Cardiac muscle cell (in vitro differentiated cells and primary cell): Measurements from ENCODE around the gene REEP1. TPM values are rescaled to one million over a fixed set of nuclear protein-coding genes. Genes with fewer than 3 reads are reported as not detected.

Source experiments
- DNase-seq, 2 donors: peaks; one replicate each; pipeline versions ENCODE4 v3.0.0 to v3.0.0-alpha.2; 2010 to 2017; ENCODE audit warnings: low read depth in 1 of 2, low spot score in 1 of 2
- H3K27ac ChIP-seq: fragments of 200-600 bp; sonication (generic); 2 replicates; pipeline ENCODE4 v1.5.1; 2016
- H3K27me3 ChIP-seq: fragments of 200-600 bp; sonication (generic); 2 replicates; pipeline ENCODE4 v1.6.0; 2016; ENCODE audit warnings: control low read depth
- H3K36me3 ChIP-seq: fragments of 200-600 bp; sonication (generic); 2 replicates; pipeline ENCODE4 v1.5.1; 2016; ENCODE audit warnings: control low read depth
- H3K4me1 ChIP-seq: fragments of 200-600 bp; sonication (generic); 2 replicates; pipeline ENCODE4 v1.8.1; 2017; ENCODE audit warnings: low read depth, mild to moderate bottlenecking, mixed run types
- H3K4me3 ChIP-seq: fragments of 200-600 bp; sonication (generic); 2 replicates; pipeline ENCODE4 v1.5.1; 2016; ENCODE audit warnings: mild to moderate bottlenecking
- H3K9me3 ChIP-seq: fragments of 200-600 bp; sonication (generic); 2 replicates; pipeline ENCODE4 v1.5.1; 2017; ENCODE audit warnings: low read depth, mild to moderate bottlenecking, control low read depth
- polyA plus RNA-seq: library from polyadenylated mRNA; unstranded; fragments of >200 nt; fragmentation: Nextera tagmentation; extraction: Ambion mirVana; gene quantifications from 2 replicates; pipeline ENCODE4 v1.2.1, GENCODE V29; 2016
- total RNA-seq: library from RNA; depleted of rRNA; stranded (reverse); fragments of >200 nt; gene quantifications from 2 replicates; pipeline ENCODE4 v1.2.3, GENCODE V29; 2016
- TF ChIP-seq, protein P1 (sequence below): IDR thresholded peaks from 2 replicates; pipeline ENCODE4 v1.5.1; 2012; ENCODE audit warnings: low read depth, mild to moderate bottlenecking, low read length

Gene REEP1
- total and polyA plus RNA-seq, 2 experiments from 2014 or later: 14.6 to 19.3 TPM

- Histone ChIP-seq H3K36me3 (no peaks in the 10 kb centered on the region), H3K4me3 (no peak overlapping the region), H3K27me3 (no peaks in the 10 kb centered on the region), H3K4me1 (peaks cover 20% of the 10 kb centered on the region), H3K9me3 (no peaks in the 10 kb centered on the region), H3K27ac (no peak overlapping the region)
- TF ChIP-seq, protein P1, sequence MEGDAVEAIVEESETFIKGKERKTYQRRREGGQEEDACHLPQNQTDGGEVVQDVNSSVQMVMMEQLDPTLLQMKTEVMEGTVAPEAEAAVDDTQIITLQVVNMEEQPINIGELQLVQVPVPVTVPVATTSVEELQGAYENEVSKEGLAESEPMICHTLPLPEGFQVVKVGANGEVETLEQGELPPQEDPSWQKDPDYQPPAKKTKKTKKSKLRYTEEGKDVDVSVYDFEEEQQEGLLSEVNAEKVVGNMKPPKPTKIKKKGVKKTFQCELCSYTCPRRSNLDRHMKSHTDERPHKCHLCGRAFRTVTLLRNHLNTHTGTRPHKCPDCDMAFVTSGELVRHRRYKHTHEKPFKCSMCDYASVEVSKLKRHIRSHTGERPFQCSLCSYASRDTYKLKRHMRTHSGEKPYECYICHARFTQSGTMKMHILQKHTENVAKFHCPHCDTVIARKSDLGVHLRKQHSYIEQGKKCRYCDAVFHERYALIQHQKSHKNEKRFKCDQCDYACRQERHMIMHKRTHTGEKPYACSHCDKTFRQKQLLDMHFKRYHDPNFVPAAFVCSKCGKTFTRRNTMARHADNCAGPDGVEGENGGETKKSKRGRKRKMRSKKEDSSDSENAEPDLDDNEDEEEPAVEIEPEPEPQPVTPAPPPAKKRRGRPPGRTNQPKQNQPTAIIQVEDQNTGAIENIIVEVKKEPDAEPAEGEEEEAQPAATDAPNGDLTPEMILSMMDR: no peak
- DNase-seq: no peak
These were observed 112.6 kb downstream of the REEP1 start for GRCh38 chr2:86224645-86225355.

DNA sequence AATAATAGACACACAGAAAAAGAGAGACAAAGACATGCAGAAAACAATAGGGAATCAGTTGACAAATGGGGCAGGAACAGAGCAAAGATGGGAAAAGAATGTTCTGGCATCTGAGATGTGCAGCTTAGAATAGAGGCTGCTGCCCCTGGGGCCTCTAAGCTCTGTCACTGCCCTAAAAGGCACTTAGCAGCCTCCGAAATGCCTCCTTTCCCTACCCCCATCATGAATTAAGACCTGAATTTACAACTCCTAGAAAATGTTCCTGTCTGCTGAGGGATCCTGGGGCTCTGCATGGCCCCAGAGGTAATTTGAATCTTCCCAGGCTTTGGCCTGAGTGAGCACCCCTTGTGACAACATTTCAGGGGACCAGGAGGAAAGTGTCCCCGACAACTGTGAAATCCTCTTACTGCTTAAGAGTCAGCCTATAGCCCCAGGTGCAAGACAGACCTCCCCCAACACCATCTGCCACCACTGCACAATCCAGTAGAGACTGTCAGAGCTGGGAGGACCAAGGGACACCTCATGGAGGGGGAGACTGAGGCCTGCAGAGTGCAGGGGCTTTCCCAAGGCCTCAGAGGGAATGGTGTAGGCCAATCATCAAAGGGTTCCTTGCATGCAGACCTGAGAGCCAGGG, 113.4 kb downstream of the REEP1 start:
- peak overlapping the region; percentile 61 for H3K27ac ChIP-seq
- no peak for DNase-seq
- H3K36me3 ChIP-seq: no peaks in the 10 kb centered on the region
- TF ChIP-seq, protein P1: no peak
- no peak overlapping the region for H3K4me3 ChIP-seq
- H3K27me3 ChIP-seq: no peaks in the 10 kb centered on the region
- H3K9me3 ChIP-seq: no peaks in the 10 kb centered on the region
- peaks cover 20% of the 10 kb centered on the region for H3K4me1 ChIP-seq

DNA sequence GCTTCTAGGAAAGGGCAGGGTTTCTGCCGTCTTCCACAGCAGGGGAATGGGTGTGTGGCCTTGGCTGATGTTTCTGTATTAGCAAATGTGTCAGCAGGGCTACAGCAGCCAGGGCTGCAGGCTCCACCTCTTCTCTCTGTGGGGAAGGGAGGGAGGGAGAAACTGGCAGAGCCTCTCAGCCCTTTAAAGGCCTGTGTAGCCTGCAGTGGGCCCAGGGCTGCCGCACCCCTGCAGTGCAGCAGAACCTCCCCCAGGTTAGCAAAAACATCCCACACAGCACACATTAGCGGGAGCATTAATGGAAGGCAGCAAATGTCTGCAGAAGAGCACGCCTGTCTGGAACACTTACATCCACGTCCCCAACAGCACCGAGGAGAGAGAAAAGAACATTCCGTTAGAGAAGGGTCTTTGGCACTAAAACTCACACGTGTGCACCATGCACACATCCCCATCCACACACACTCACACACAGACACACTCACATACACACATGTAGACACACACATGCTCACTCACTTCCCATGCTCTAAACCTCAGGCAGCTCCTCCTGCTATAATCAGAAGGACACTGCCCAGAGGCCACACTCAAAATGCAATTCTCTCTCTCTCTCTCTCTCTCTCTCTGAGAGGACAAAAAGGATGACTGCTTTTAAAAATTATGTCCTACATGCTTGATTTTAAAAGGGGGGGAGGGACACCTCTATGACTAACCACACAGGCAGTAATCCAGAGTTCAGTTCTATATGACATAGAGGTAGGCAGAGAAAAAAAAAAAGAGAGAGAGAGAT, 114.1 kb downstream of the REEP1 start:
- H3K27ac ChIP-seq: peak overlapping the region; percentile 61
- DNase-seq: peak; percentile 66 to 72
- H3K9me3 ChIP-seq: no peaks in the 10 kb centered on the region
- H3K4me3 ChIP-seq: no peak overlapping the region
- no peaks in the 10 kb centered on the region for H3K27me3 ChIP-seq
- peaks cover 20% of the 10 kb centered on the region for H3K4me1 ChIP-seq
- H3K36me3 ChIP-seq: no peaks in the 10 kb centered on the region
- TF ChIP-seq, protein P1: no peak

DNA sequence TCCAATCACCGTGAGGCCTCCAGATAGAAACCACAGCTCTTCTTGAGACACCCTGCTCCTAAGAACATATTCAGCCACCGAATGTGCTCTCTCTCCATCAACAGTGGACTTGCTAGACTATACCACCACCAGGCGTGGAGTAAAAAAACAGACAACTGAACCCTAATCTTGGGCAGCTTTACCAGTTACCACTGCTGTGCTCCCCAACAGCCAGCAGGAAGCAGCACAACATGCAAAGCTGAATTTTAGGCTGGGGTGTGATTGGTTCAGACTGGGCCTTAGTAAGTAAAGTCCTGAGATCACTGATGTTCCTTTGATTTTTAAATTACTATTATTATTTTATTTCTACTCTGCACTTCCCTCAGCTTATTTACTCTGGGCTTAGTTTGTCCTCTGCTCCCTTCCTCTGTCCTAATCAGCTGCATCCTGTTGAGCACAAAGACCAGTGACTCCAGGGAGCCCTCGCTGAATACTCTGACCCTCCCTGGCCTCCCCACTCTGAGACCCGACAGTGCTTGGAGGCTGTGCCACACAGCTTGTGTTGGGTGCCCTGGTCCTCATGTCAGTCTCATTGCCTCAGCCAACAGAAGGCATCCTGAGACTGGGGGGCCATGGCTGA, 116.3 kb downstream of the REEP1 start:
- DNase-seq: peak; percentile 65 to 76
- H3K27ac ChIP-seq: no peak overlapping the region
- H3K4me1 ChIP-seq: peaks cover 20% of the 10 kb centered on the region
- no peak overlapping the region for H3K4me3 ChIP-seq
- H3K36me3 ChIP-seq: no peaks in the 10 kb centered on the region
- no peaks in the 10 kb centered on the region for H3K9me3 ChIP-seq
- H3K27me3 ChIP-seq: no peaks in the 10 kb centered on the region
- TF ChIP-seq, protein P1: peak; percentile 97

- H3K27me3 ChIP-seq: no peaks in the 10 kb centered on the region
- TF ChIP-seq, protein P1: no peak
- H3K9me3 ChIP-seq: no peaks in the 10 kb centered on the region
- H3K4me3 ChIP-seq: no peak overlapping the region
- H3K4me1 ChIP-seq: peaks cover 20% of the 10 kb centered on the region
- no peak for DNase-seq
- H3K36me3 ChIP-seq: no peaks in the 10 kb centered on the region
- H3K27ac ChIP-seq: no peak overlapping the region
These were observed 117.5 kb downstream of the REEP1 start for GRCh38 chr2:86219896-86220295.
